ENCODE data around the gene B3GAT3. TPM values are rescaled to one million over a fixed set of nuclear protein-coding genes. Genes with fewer than 3 reads are reported as not detected.
A peak's percentile ranks its signal among the peaks of the same experiment; 100 is the strongest.

The B3GAT3 gene
- total RNA-seq, 4 donors from 2014 or later, result 17.7 to 50.4 (median 23.1) TPM

DNA sequence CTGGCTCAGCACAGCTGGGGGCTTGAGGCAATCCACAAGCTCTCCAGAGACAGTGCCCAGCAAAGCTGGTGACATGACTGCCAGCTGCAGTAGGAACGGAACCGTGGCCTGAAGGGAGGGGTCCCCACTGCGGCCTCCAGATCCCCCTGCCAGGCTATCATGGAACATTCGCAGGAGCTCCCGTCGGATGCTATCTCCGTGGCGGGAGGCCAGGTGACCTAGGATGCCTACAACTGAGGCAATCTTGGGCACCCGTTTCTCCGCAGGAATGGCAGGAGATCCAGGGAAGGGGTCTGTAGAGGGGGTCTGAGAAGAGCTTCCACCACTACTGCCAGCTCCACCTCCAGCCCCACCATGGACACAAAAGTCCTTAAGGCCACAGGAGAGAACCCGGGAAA lies 27.2 kb upstream of the B3GAT3 start:
- Histone ChIP-seq H3K4me1 (peaks cover 5 to 14% of the 10 kb centered on the region in 2 donors), H3K27ac (no peak overlapping the region), H3K9me3 (no peaks in the 10 kb centered on the region), H3K36me3 (no peaks in the 10 kb centered on the region), H3K4me3 (no peak overlapping the region), H3K27me3 (no peaks in the 10 kb centered on the region)
- intact Hi-C loops (cut with DNase I; ENCODE audit: low total_unique reads), result no loop called here
- DNase-seq, result no peak
- no peak for TF ChIP-seq POLR2A (IDR thresholded peaks at IDR 0.05)
- TF ChIP-seq, protein P1, sequence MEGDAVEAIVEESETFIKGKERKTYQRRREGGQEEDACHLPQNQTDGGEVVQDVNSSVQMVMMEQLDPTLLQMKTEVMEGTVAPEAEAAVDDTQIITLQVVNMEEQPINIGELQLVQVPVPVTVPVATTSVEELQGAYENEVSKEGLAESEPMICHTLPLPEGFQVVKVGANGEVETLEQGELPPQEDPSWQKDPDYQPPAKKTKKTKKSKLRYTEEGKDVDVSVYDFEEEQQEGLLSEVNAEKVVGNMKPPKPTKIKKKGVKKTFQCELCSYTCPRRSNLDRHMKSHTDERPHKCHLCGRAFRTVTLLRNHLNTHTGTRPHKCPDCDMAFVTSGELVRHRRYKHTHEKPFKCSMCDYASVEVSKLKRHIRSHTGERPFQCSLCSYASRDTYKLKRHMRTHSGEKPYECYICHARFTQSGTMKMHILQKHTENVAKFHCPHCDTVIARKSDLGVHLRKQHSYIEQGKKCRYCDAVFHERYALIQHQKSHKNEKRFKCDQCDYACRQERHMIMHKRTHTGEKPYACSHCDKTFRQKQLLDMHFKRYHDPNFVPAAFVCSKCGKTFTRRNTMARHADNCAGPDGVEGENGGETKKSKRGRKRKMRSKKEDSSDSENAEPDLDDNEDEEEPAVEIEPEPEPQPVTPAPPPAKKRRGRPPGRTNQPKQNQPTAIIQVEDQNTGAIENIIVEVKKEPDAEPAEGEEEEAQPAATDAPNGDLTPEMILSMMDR (IDR thresholded peaks at IDR 0.05), result no peak

DNA sequence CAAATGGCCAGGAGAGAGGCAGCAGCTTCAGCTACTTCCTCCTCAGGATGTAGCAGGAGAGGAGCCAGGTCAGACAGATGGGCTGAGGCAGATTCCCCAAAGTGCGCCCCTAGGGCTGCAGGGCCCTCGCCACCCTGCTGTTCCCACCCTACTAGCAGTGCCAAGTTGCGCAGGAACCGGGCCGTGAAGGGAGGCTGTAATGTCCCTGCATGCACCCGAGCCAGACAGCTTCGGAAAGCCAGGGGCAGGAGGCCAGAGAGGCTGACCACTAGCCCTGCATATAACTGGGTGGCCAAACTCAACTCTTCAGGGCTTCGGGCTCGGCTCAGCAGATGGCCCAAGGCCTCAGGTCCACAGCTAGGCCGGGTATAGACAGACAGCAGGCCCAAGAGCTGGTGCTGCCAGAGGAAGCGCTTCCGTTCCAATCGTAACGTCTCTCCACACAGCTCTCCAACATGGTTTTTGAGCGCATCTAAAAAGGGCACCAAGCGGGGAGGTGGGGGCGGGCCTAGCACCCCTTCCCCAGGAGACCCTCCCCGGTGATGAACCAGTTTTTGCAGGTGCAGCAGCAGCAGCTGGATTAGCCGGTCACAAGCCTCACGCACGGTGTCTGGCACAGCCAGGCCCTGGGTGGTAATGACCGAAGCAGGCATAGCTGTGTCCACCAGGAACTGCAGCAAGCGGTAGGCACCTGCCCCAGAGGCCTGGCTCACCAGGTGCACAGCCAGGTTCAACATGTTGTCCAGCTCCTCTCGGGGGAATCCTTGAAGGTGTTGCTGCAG lies 26.6 kb upstream of the B3GAT3 start:
- peaks cover 5 to 14% of the 10 kb centered on the region in 2 donors for H3K4me1 ChIP-seq

DNA sequence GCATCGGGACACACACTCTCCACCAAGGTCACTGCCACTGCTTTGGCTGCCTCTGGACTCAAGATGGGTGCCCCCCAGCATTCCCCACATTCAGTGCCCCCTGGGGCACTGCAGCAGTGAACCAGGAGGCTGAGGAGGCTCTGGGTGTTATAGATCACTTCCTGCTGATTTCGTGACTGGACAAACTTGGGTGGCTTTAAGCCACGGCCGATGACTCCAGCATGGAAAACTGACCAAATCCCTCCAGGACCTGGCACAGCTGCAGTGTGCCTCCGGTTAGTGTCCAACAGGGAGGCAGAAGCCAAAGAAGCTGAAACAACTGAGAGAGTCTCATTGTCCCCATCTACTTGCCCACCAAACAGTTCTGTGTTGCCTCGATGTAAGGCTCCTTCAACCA lies 25.8 kb upstream of the B3GAT3 start:
- intact Hi-C loops (cut with DNase I; ENCODE audit: low total_unique reads), result no loop called here
- no peaks in the 10 kb centered on the region for H3K36me3 ChIP-seq
- no peaks in the 10 kb centered on the region for H3K27me3 ChIP-seq
- TF ChIP-seq, protein P1 (IDR thresholded peaks at IDR 0.05), result no peak
- H3K4me1 ChIP-seq, result peaks cover 5 to 14% of the 10 kb centered on the region in 2 donors
- H3K4me3 ChIP-seq, result no peak overlapping the region
- no peaks in the 10 kb centered on the region for H3K9me3 ChIP-seq
- no peak overlapping the region for H3K27ac ChIP-seq
- DNase-seq, result no peak

More for the DNA sequence above, 26.6 kb upstream of the B3GAT3 start:
- no peaks in the 10 kb centered on the region for H3K27me3 ChIP-seq
- no peaks in the 10 kb centered on the region for H3K36me3 ChIP-seq
- intact Hi-C loops (cut with DNase I; ENCODE audit: low total_unique reads), result no loop called here
- no peaks in the 10 kb centered on the region for H3K9me3 ChIP-seq
- no peak for DNase-seq
- no peak overlapping the region for H3K27ac ChIP-seq
- TF ChIP-seq POLR2A (IDR thresholded peaks at IDR 0.05), result no peak
- TF ChIP-seq, protein P1 (IDR thresholded peaks at IDR 0.05), result no peak
- no peak overlapping the region for H3K4me3 ChIP-seq

DNA sequence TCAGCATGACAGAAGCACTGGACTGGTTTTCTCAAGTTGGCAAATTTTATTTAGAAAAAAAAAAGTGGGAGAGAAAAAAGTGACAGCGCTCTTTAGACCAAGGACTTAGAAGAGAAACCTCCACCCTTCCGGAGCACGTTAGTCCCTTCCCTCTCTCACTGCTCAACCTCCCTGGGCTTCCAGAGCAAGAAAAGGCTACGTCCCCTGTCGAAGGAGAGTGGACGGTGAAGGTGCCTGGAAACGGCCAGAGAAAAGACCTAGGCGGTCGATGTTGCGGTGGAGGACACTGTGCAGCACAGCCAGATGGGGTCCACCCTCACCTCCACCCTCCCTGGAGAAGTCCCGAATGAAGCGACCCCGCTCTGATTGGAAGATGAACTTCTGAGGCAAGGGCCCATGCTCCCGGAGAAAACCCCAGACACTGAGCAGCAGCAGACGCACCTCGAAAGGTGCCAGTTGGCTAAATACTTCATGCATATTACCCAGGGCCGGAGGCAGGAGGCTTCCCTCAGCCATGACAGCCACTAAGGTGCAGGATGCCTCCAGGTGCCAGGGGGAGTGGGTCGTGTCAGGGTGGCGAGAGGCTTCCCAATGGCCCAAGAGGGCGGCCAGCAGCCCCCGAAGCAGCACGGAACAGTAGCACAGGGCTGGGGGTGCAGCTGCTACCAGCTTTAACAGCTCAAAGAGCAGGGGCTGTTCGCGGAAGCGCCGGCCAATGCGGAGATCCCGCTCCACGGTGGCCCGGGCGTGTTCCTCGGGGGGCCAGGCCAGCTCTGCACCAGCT lies 25.2 kb upstream of the B3GAT3 start:
- H3K27me3 ChIP-seq, result no peaks in the 10 kb centered on the region
- H3K27ac ChIP-seq, result no peak overlapping the region
- TF ChIP-seq POLR2A (IDR thresholded peaks at IDR 0.05), result no peak
- TF ChIP-seq, protein P1 (IDR thresholded peaks at IDR 0.05), result no peak
- no peaks in the 10 kb centered on the region for H3K36me3 ChIP-seq
- peaks cover 5 to 14% of the 10 kb centered on the region in 2 donors for H3K4me1 ChIP-seq
- intact Hi-C loops (cut with DNase I; ENCODE audit: low total_unique reads), result no loop called here
- peak overlapping the region in 1 of 2 donors; percentile 91 for H3K4me3 ChIP-seq
- no peak for DNase-seq
- no peaks in the 10 kb centered on the region for H3K9me3 ChIP-seq
